H1 (cell line): ENCODE data around the gene PIGM. TPM values are rescaled to one million over a fixed set of nuclear protein-coding genes. Genes with fewer than 3 reads are reported as not detected.

Experiments used
- CTCF ChIA-PET: fragments of 300-600 bp; sonication (Branson Sonifier 250); formaldehyde crosslinking; loops from one replicate; lab custom pipeline; 2021; ENCODE audit not compliant: partially characterized antibody; lab: Charles Lee
- POLR2A ChIA-PET: fragments of 300-600 bp; sonication (Branson Sonifier 250); formaldehyde crosslinking; loops from one replicate; lab custom pipeline; 2021; ENCODE audit warnings: inconsistent platforms; ENCODE audit not compliant: partially characterized antibody; lab: Charles Lee
- DNase-seq, 2 experiments: peaks; one replicate each; pipeline versions ENCODE4 v3.0.0 to v3.0.0-alpha.2; 2010 to 2022; ENCODE audit warnings: low spot score in 2 of 2, low read depth in 1 of 2, mixed read lengths in 1 of 2
- FAIRE-seq: peaks from 2 replicates; lab custom pipeline; 2011; peaks lifted over from hg19 to GRCh38; lab: Jason Lieb, UNC
- H2AFZ ChIP-seq: 2 replicates; pipeline ENCODE4 v1.8.1; 2012; ENCODE audit warnings: low read length, inconsistent platforms
- H2AK5ac ChIP-seq: 2 replicates; pipeline ENCODE4 v1.6.1; 2013; ENCODE audit warnings: low read depth, low read length
- H2BK120ac ChIP-seq: replicated peaks from 2 replicates; pipeline ENCODE3; 2013; ENCODE audit warnings: low read depth, low read length, inconsistent platforms
- H2BK12ac ChIP-seq: 2 replicates; pipeline ENCODE4 v1.6.1; 2013; ENCODE audit warnings: low read depth, low read length
- H2BK15ac ChIP-seq: 2 replicates; pipeline ENCODE4 v1.6.1; 2013; ENCODE audit warnings: low read length
- H2BK20ac ChIP-seq: 2 replicates; pipeline ENCODE4 v1.6.1; 2013; ENCODE audit warnings: low read length
- H2BK5ac ChIP-seq: 2 replicates; pipeline ENCODE4 v1.6.1; 2013; ENCODE audit warnings: low read depth, low read length
- H3K14ac ChIP-seq: 2 replicates; pipeline ENCODE4 v1.6.1; 2013; ENCODE audit warnings: inconsistent platforms; ENCODE audit not compliant: insufficient read length
- H3K18ac ChIP-seq: 2 replicates; pipeline ENCODE4 v1.6.1; 2013; ENCODE audit warnings: low read length; ENCODE audit errors: extremely low read depth
- H3K23ac ChIP-seq: 2 replicates; pipeline ENCODE4 v1.6.1; 2013; ENCODE audit warnings: inconsistent platforms; ENCODE audit not compliant: insufficient read length
- H3K23me2 ChIP-seq: 2 replicates; pipeline ENCODE4 v1.6.1; 2013; ENCODE audit warnings: low read depth, low read length
- H3K27ac ChIP-seq: 2 replicates; pipeline ENCODE4 v1.6.1; 2011; ENCODE audit warnings: low read depth, low read length, inconsistent platforms
- H3K27me3 ChIP-seq, 4 experiments: replicated peaks in 1 of 4; 1 replicate in 1 of 4; 2 replicates in 3 of 4; pipeline versions ENCODE4 v1.6.1 to v1.8.1; 2011 to 2013; ENCODE audit warnings: low read length in 3 of 4, mild to moderate bottlenecking in 3 of 4, inconsistent platforms in 2 of 4, mixed read lengths in 2 of 4, moderate library complexity in 1 of 4; ENCODE audit not compliant: control insufficient read depth in 3 of 4, insufficient read depth in 3 of 4; ENCODE audit errors: extremely low read depth in 1 of 4
- H3K36me3 ChIP-seq, 4 experiments: 2 replicates each; pipeline versions ENCODE4 v1.6.1 to v1.8.1; 2011 to 2013; ENCODE audit warnings: mild to moderate bottlenecking in 4 of 4, low read length in 3 of 4, moderate library complexity in 2 of 4, control low read depth in 1 of 4, inconsistent platforms in 1 of 4; ENCODE audit not compliant: insufficient read depth in 4 of 4, control insufficient read depth in 2 of 4
- H3K4ac ChIP-seq: replicated peaks from 2 replicates; pipeline ENCODE3; 2013; ENCODE audit warnings: low read length, low read depth, mixed read lengths, inconsistent platforms; ENCODE audit not compliant: insufficient read length
- H3K4me1 ChIP-seq, 4 experiments: replicated peaks in 1 of 4; 1 replicate in 1 of 4; 2 replicates in 3 of 4; pipeline versions ENCODE4 v1.6.1 to v1.8.1; 2011 to 2013; ENCODE audit warnings: low read length in 3 of 4, inconsistent platforms in 2 of 4, mixed read lengths in 1 of 4; ENCODE audit not compliant: insufficient read depth in 4 of 4, control insufficient read depth in 3 of 4
- H3K4me2 ChIP-seq, 2 experiments: 2 replicates each; pipeline versions ENCODE4 v1.6.1 to v1.8.1; 2011 to 2013; ENCODE audit warnings: low read depth in 2 of 2, low read length in 2 of 2, control low read depth in 1 of 2, inconsistent platforms in 1 of 2, mild to moderate bottlenecking in 1 of 2; ENCODE audit not compliant: insufficient read depth in 1 of 2
- H3K4me3 ChIP-seq, 4 experiments: fragments of 200-600, 300-600 bp in 1 of 4; sonication (generic), shearing (Covaris generic), sonication (Bioruptor Twin) in 1 of 4; 2 replicates each; pipeline versions ENCODE4 v1.5.1 to v1.8.1; 2011 to 2016; ENCODE audit warnings: low read length in 4 of 4, low read depth in 3 of 4, control low read depth in 2 of 4, inconsistent platforms in 2 of 4, mild to moderate bottlenecking in 2 of 4, mixed read lengths in 1 of 4, moderate library complexity in 1 of 4; ENCODE audit not compliant: insufficient read depth in 2 of 4; ENCODE audit errors: extremely low read depth in 1 of 4
- H3K56ac ChIP-seq: replicated peaks from 2 replicates; pipeline ENCODE3; 2013; ENCODE audit warnings: low read depth, mild to moderate bottlenecking, mixed read lengths, low read length, inconsistent platforms; ENCODE audit not compliant: insufficient read length
- H3K79me1 ChIP-seq: 2 replicates; pipeline ENCODE4 v1.6.1; 2013; ENCODE audit warnings: low read depth, low read length, control low read depth
- H3K79me2 ChIP-seq, 2 experiments: 2 replicates each; pipeline versions ENCODE4 v1.6.1 to v1.8.1; 2012 to 2013; ENCODE audit warnings: low read length in 2 of 2, mild to moderate bottlenecking in 2 of 2, inconsistent platforms in 1 of 2; ENCODE audit not compliant: insufficient read depth in 2 of 2, control insufficient read depth in 1 of 2
- H3K9ac ChIP-seq, 4 experiments: replicated peaks in 1 of 4; 1 replicate in 1 of 4; 2 replicates in 3 of 4; pipeline versions ENCODE4 v1.6.1 to v1.8.1; 2011 to 2013; ENCODE audit warnings: low read depth in 3 of 4, low read length in 3 of 4, control low read depth in 2 of 4, mild to moderate bottlenecking in 2 of 4, moderate library complexity in 2 of 4, inconsistent platforms in 1 of 4; ENCODE audit errors: extremely low read depth in 1 of 4
- H3K9me3 ChIP-seq, 2 experiments: 2 replicates each; pipeline versions ENCODE4 v1.6.1 to v1.8.1; 2012 to 2013; ENCODE audit warnings: mild to moderate bottlenecking in 2 of 2, moderate library complexity in 2 of 2, control low read depth in 1 of 2, inconsistent platforms in 1 of 2, low read depth in 1 of 2, low read length in 1 of 2, mixed read lengths in 1 of 2; ENCODE audit not compliant: insufficient read depth in 2 of 2
- H4K20me1 ChIP-seq, 2 experiments: replicated peaks in 1 of 2; 2 replicates each; pipeline versions ENCODE3 to v1.8.1; 2011 to 2013; ENCODE audit warnings: inconsistent platforms in 2 of 2, low read length in 2 of 2, mild to moderate bottlenecking in 1 of 2; ENCODE audit not compliant: insufficient read depth in 2 of 2, control insufficient read depth in 1 of 2
- H4K5ac ChIP-seq: 2 replicates; pipeline ENCODE4 v1.6.1; 2013; ENCODE audit warnings: low read length, low read depth, mixed read lengths, inconsistent platforms; ENCODE audit not compliant: insufficient read length
- H4K8ac ChIP-seq: 2 replicates; pipeline ENCODE4 v1.8.0; 2013; ENCODE audit warnings: mild to moderate bottlenecking, moderate library complexity, low read length, inconsistent platforms; ENCODE audit not compliant: insufficient read depth; ENCODE audit errors: extremely low read depth
- H4K91ac ChIP-seq: replicated peaks from 2 replicates; pipeline ENCODE3; 2013; ENCODE audit warnings: low read length, mixed read lengths, inconsistent platforms; ENCODE audit not compliant: insufficient read length
- BRCA1 ChIP-seq: IDR thresholded peaks from 2 replicates; pipeline ENCODE4 v1.6.1; 2012; ENCODE audit warnings: low read depth, low read length, improper control_type of control experiment
- CHD1 ChIP-seq: IDR thresholded peaks from 2 replicates; pipeline ENCODE4 v1.6.1; 2012; ENCODE audit warnings: low read depth, low read length, improper control_type of control experiment
- JUN ChIP-seq: IDR thresholded peaks from 2 replicates; pipeline ENCODE4 v1.6.1; 2011; ENCODE audit warnings: low read depth, mild to moderate bottlenecking, improper control_type of control experiment, low read length
- RAD21 ChIP-seq, 2 experiments: IDR thresholded peaks in 1 of 2; conservative IDR thresholded peaks in 1 of 2; 2 replicates each; pipeline ENCODE4 v1.6.1; 2011; ENCODE audit warnings: low read depth in 2 of 2, low read length in 2 of 2, improper control_type of control experiment in 1 of 2, inconsistent platforms in 1 of 2, mild to moderate bottlenecking in 1 of 2, moderate library complexity in 1 of 2
- RNF2 ChIP-seq: fragments of 200-900, 300-1000 bp; sonication (generic); IDR thresholded peaks from 2 replicates; pipeline ENCODE4 v1.7.1; 2016; ENCODE audit warnings: borderline replicate concordance, low read depth, mild to moderate bottlenecking, antibody characterized with exemption, low read length; ENCODE audit not compliant: poor library complexity, severe bottlenecking; ENCODE audit errors: missing control alignments
- WGBS, 2 experiments: shearing (Covaris generic) in 1 of 2; methylation state at CpG; one replicate each; pipeline versions ENCODE4 v1.1.6 to v1.1.7; 2013 to 2015; ENCODE audit warnings: low lambda C conversion rate in 2 of 2, mixed read lengths in 2 of 2, inconsistent platforms in 1 of 2, low coverage in 1 of 2, missing lambda C conversion rate in 1 of 2; ENCODE audit not compliant: insufficient replicate concordance in 2 of 2, insufficient coverage in 1 of 2, insufficient read length in 1 of 2; ENCODE audit errors: extremely low coverage in 1 of 2, missing lambda C conversion rate in 1 of 2; 5-methylcytosine and 5-hydroxymethylcytosine counted together
- polyA plus RNA-seq, 7 experiments: library from polyadenylated mRNA; depleted of rRNA in 3 of 7; stranded (reverse) in 5 of 7; unstranded in 2 of 7; fragments of >200 nt in 5 of 7; fragments of 200-250 nt in 2 of 7; gene quantifications; 1 replicate in 5 of 7; 2 replicates in 1 of 7; 4 replicates in 1 of 7; pipeline versions ENCODE4 v1.2.1 to v1.2.3, GENCODE V29; 2011 to 2013; ENCODE audit warnings: missing spikeins in 2 of 7, mixed read lengths in 2 of 7
- total RNA-seq: library from RNA; stranded (reverse); fragmentation: NEBNext Ultra II Directional; extraction: Animal tissue kit (Norgen Biotek cat#: 25700); gene quantifications from 2 replicates; pipeline ENCODE4 v1.2.1, GENCODE V29; 2021
- TF ChIP-seq, protein P1 (sequence below): IDR thresholded peaks from 2 replicates; pipeline ENCODE4 v1.6.1; 2011; ENCODE audit warnings: low read length, improper control_type of control experiment

PIGM gene
- total and polyA plus RNA-seq, 2 of the 8 experiments (the other 6 are each of a cell fraction or from before 2014, with no cell fraction given) = 5.4 to 6.0 TPM

DNA sequence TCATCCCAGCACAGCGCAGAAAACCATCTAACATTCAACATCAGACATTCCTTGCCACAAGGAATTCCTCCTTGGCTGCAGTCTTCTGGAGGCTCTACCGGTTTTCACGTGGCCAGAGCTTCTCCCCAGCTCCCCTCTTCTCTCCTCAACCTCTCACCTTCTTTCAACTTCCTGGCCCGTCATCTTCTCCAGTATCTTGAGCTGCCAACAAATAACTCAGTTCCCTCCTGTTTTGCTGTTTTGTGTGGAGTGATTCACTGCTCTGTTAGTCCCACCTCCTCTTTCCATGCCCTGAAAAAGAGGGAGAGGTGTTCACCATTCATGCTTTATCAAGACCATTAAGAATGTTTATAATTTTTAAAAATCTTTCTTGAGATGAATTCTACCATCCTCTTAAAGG is 32.6 kb downstream of the PIGM start:
- H3K79me1 ChIP-seq = no peaks in the 10 kb centered on the region
- no peak overlapping the region for H4K91ac ChIP-seq
- no peak overlapping the region for H2AK5ac ChIP-seq
- no peak overlapping the region for H3K14ac ChIP-seq
- FAIRE-seq (no peak), DNase-seq (no peak)
- H3K56ac ChIP-seq = no peak overlapping the region
- H3K4ac ChIP-seq = no peak overlapping the region
- H3K23me2 ChIP-seq = no peaks in the 10 kb centered on the region; the same call in 1 of the 2 replicates
- 92% methylated on average over 4 of the region's 4 CpGs; no CpG with 5 or more reads in 1 of the 2 experiments for WGBS, 2 experiments
- H3K36me3 ChIP-seq = no peaks in the 10 kb centered on the region
- H3K4me1 ChIP-seq = no peaks in the 10 kb centered on the region
- H3K4me2 ChIP-seq = no peak overlapping the region
- H3K9me3 ChIP-seq = no peaks in the 10 kb centered on the region
- no peak overlapping the region for H3K4me3 ChIP-seq
- no peak overlapping the region for H4K8ac ChIP-seq
- no peak overlapping the region for H2BK12ac ChIP-seq
- no peak overlapping the region for H4K5ac ChIP-seq
- H3K18ac ChIP-seq = no peak overlapping the region
- H3K27me3 ChIP-seq = no peaks in the 10 kb centered on the region; a peak in 1 of 7 replicates
- H3K79me2 ChIP-seq = no peaks in the 10 kb centered on the region
- H3K27ac ChIP-seq = no peak overlapping the region
- CTCF ChIA-PET = interaction anchor here (1.1 to 13.8 kb wide), 3 partner anchors 8 to 55 kb away, joined by 3 to 696 read pairs (median 5); partner anchors contain the start of genes IGSF9 and SLAMF9
- H3K9ac ChIP-seq = no peak overlapping the region
- no peak overlapping the region for H3K23ac ChIP-seq
- no peak overlapping the region for H2BK15ac ChIP-seq
- H2BK20ac ChIP-seq = no peak overlapping the region
- H2BK120ac ChIP-seq = no peak overlapping the region
- no peak overlapping the region for H2AFZ ChIP-seq
- H2BK5ac ChIP-seq = no peak overlapping the region
- no peaks in the 10 kb centered on the region for H4K20me1 ChIP-seq
- POLR2A ChIA-PET = no interaction called here
- TF ChIP-seq CHD1 (no peak), RAD21 (IDR thresholded peaks at IDR 0.05 in 1 of 2, conservative IDR thresholded peaks at IDR 0.05 in 1 of 2; ENCODE audit: low read depth in 2 of 2, low read length in 2 of 2) (no peak), JUN (no peak), BRCA1 (no peak), RNF2 (no peak)
- TF ChIP-seq, protein P1, sequence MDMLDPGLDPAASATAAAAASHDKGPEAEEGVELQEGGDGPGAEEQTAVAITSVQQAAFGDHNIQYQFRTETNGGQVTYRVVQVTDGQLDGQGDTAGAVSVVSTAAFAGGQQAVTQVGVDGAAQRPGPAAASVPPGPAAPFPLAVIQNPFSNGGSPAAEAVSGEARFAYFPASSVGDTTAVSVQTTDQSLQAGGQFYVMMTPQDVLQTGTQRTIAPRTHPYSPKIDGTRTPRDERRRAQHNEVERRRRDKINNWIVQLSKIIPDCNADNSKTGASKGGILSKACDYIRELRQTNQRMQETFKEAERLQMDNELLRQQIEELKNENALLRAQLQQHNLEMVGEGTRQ = no peak
